HL-60/S4 (cell line): ENCODE results near the gene COL2A1.

Experiments used
- in situ Hi-C: fragments of 300-500 bp; cut with MboI; formaldehyde crosslinking; loops from 2 replicates; pipeline ENCODE4 v1.14.3; 2022; ENCODE audit warnings: low sequenced_read_pairs

COL2A1 gene

GRCh38 chr12:48004053-48004941, at the start of gene COL2A1:
TSS of gene COL2A1 (minus strand) at chr12:48004476. CDS start at chr12:48004321, 155 bp downstream.
- in situ Hi-C loops = no loop called here

- in situ Hi-C loops = no loop called here
These were observed 49.6 kb upstream of the COL2A1 start for GRCh38 chr12:48053883-48054282.

GRCh38 chr12:48053122-48053521, 48.8 kb upstream of the COL2A1 start:
- in situ Hi-C loops = no loop called here

- in situ Hi-C loops = no loop called here
These were observed 47.4 kb upstream of the COL2A1 start for GRCh38 chr12:48051681-48052080.

- in situ Hi-C loops = no loop called here
These were observed 45.9 kb upstream of the COL2A1 start for GRCh38 chr12:48050174-48050573.

- in situ Hi-C loops = no loop called here
These were observed 41.8 kb upstream of the COL2A1 start for GRCh38 chr12:48045965-48046518.

GRCh38 chr12:48045061-48045846, 41.0 kb upstream of the COL2A1 start:
- in situ Hi-C loops = no loop called here

- in situ Hi-C loops = no loop called here
These were observed 40.1 kb upstream of the COL2A1 start for GRCh38 chr12:48044396-48044795.

- in situ Hi-C loops = no loop called here
These were observed 39.5 kb upstream of the COL2A1 start for GRCh38 chr12:48043771-48044170.

GRCh38 chr12:48041591-48042423, 37.5 kb upstream of the COL2A1 start:
- in situ Hi-C loops = no loop called here

- in situ Hi-C loops = no loop called here
These were observed 36.1 kb upstream of the COL2A1 start for GRCh38 chr12:48040354-48040753.

- in situ Hi-C loops = no loop called here
These were observed 34.9 kb upstream of the COL2A1 start for GRCh38 chr12:48039151-48039550.

- in situ Hi-C loops = no loop called here
These were observed 33.8 kb upstream of the COL2A1 start for GRCh38 chr12:48038085-48038484.

- in situ Hi-C loops = no loop called here
These were observed 33.1 kb upstream of the COL2A1 start for GRCh38 chr12:48037267-48037915.

GRCh38 chr12:48036818-48037217, 32.5 kb upstream of the COL2A1 start:
- in situ Hi-C loops = no loop called here

- in situ Hi-C loops = no loop called here
These were observed 30.8 kb upstream of the COL2A1 start for GRCh38 chr12:48034835-48035805.

- in situ Hi-C loops = no loop called here
These were observed 29.2 kb upstream of the COL2A1 start for GRCh38 chr12:48033451-48033850.

GRCh38 chr12:48032597-48032996, 28.3 kb upstream of the COL2A1 start:
- in situ Hi-C loops = no loop called here
